ENCODE results near the gene IL25.

The IL25 gene

GRCh38 chr14:23357261-23357660 lies 15.3 kb upstream of the IL25 start:
- H3K4me1 ChIP-seq (ENCODE audit: insufficient read depth, low read length, severe bottlenecking), result no peaks in the 10 kb centered on the region
- no peaks in the 10 kb centered on the region for H3K36me3 ChIP-seq (ENCODE audit: insufficient read depth, low read length)
- H3K27me3 ChIP-seq (ENCODE audit: insufficient read depth, low read length), result peaks cover 5% of the 10 kb centered on the region; the same call in 1 of the 2 replicates
- H2AFZ ChIP-seq (ENCODE audit: low read length), result no peak overlapping the region
- no peaks in the 10 kb centered on the region for H3K9me3 ChIP-seq (ENCODE audit: low read length)
- H3K4me3 ChIP-seq (ENCODE audit: low read depth, low read length, poor library complexity, severe bottlenecking), result no peak overlapping the region
- no peak for TF ChIP-seq EZH2 (IDR thresholded peaks at IDR 0.05; ENCODE audit: borderline replicate concordance, low read length)
- TF ChIP-seq, protein P1, sequence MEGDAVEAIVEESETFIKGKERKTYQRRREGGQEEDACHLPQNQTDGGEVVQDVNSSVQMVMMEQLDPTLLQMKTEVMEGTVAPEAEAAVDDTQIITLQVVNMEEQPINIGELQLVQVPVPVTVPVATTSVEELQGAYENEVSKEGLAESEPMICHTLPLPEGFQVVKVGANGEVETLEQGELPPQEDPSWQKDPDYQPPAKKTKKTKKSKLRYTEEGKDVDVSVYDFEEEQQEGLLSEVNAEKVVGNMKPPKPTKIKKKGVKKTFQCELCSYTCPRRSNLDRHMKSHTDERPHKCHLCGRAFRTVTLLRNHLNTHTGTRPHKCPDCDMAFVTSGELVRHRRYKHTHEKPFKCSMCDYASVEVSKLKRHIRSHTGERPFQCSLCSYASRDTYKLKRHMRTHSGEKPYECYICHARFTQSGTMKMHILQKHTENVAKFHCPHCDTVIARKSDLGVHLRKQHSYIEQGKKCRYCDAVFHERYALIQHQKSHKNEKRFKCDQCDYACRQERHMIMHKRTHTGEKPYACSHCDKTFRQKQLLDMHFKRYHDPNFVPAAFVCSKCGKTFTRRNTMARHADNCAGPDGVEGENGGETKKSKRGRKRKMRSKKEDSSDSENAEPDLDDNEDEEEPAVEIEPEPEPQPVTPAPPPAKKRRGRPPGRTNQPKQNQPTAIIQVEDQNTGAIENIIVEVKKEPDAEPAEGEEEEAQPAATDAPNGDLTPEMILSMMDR (IDR thresholded peaks at IDR 0.05; ENCODE audit: low read length), result no peak
- H3K9ac ChIP-seq (ENCODE audit: low read length), result no peak overlapping the region
- no peaks in the 10 kb centered on the region for H3K9me2 ChIP-seq (ENCODE audit: low read depth, low read length)
- no peaks in the 10 kb centered on the region for H4K20me1 ChIP-seq (ENCODE audit: insufficient read depth, low read length)
- no peaks in the 10 kb centered on the region for H3F3A ChIP-seq (ENCODE audit: insufficient read depth, low read length)
- no peaks in the 10 kb centered on the region for H3K79me2 ChIP-seq (ENCODE audit: insufficient read depth, low read length)
- no peak overlapping the region for H3K27ac ChIP-seq (ENCODE audit: low read depth, low read length, poor library complexity, severe bottlenecking)
- H3K4me2 ChIP-seq (ENCODE audit: low read length), result no peak overlapping the region

- no peak overlapping the region for H3K9ac ChIP-seq (ENCODE audit: low read length)
- no peaks in the 10 kb centered on the region for H3K36me3 ChIP-seq (ENCODE audit: insufficient read depth, low read length)
- no peaks in the 10 kb centered on the region for H4K20me1 ChIP-seq (ENCODE audit: insufficient read depth, low read length)
- peaks cover 5% of the 10 kb centered on the region; the same call in 1 of the 2 replicates for H3K27me3 ChIP-seq (ENCODE audit: insufficient read depth, low read length)
- H3K79me2 ChIP-seq (ENCODE audit: insufficient read depth, low read length), result no peaks in the 10 kb centered on the region
- no peaks in the 10 kb centered on the region for H3K9me2 ChIP-seq (ENCODE audit: low read depth, low read length)
- H3K9me3 ChIP-seq (ENCODE audit: low read length), result no peaks in the 10 kb centered on the region
- H2AFZ ChIP-seq (ENCODE audit: low read length), result no peak overlapping the region
- TF ChIP-seq EZH2 (IDR thresholded peaks at IDR 0.05; ENCODE audit: borderline replicate concordance, low read length), result no peak
- TF ChIP-seq, protein P1 (IDR thresholded peaks at IDR 0.05; ENCODE audit: low read length), result no peak
- no peaks in the 10 kb centered on the region for H3F3A ChIP-seq (ENCODE audit: insufficient read depth, low read length)
- no peak overlapping the region for H3K4me3 ChIP-seq (ENCODE audit: low read depth, low read length, poor library complexity, severe bottlenecking)
- H3K4me1 ChIP-seq (ENCODE audit: insufficient read depth, low read length, severe bottlenecking), result no peaks in the 10 kb centered on the region
- H3K4me2 ChIP-seq (ENCODE audit: low read length), result no peak overlapping the region
- H3K27ac ChIP-seq (ENCODE audit: low read depth, low read length, poor library complexity, severe bottlenecking), result no peak overlapping the region
These were observed 14.6 kb upstream of the IL25 start for GRCh38 chr14:23358042-23358441.

GRCh38 chr14:23358553-23359166 lies 13.9 kb upstream of the IL25 start:
- Histone ChIP-seq H3K9ac (ENCODE audit: low read length) (no peak overlapping the region), H3K4me3 (ENCODE audit: low read depth, low read length, poor library complexity, severe bottlenecking) (no peak overlapping the region), H3K27ac (ENCODE audit: low read depth, low read length, poor library complexity, severe bottlenecking) (no peak overlapping the region), H3K9me2 (ENCODE audit: low read depth, low read length) (no peaks in the 10 kb centered on the region), H3F3A (ENCODE audit: insufficient read depth, low read length) (no peaks in the 10 kb centered on the region), H4K20me1 (ENCODE audit: insufficient read depth, low read length) (no peaks in the 10 kb centered on the region), H3K27me3 (ENCODE audit: insufficient read depth, low read length) (peaks cover 5% of the 10 kb centered on the region; the same call in 1 of the 2 replicates), H2AFZ (ENCODE audit: low read length) (no peak overlapping the region), H3K4me1 (ENCODE audit: insufficient read depth, low read length, severe bottlenecking) (no peaks in the 10 kb centered on the region), H3K9me3 (ENCODE audit: low read length) (no peaks in the 10 kb centered on the region), H3K4me2 (ENCODE audit: low read length) (no peak overlapping the region), H3K79me2 (ENCODE audit: insufficient read depth, low read length) (no peaks in the 10 kb centered on the region), H3K36me3 (ENCODE audit: insufficient read depth, low read length) (no peaks in the 10 kb centered on the region)
- TF ChIP-seq EZH2 (IDR thresholded peaks at IDR 0.05; ENCODE audit: borderline replicate concordance, low read length), result no peak
- TF ChIP-seq, protein P1 (IDR thresholded peaks at IDR 0.05; ENCODE audit: low read length), result no peak

Data from OCI-LY1 (cell line).